Body of pancreas (tissue), 4 donors: ENCODE results near the gene CADM2.

Experiments
- POLR2A ChIP-seq, 3 donors: fragments of 450-650 bp; IDR thresholded peaks; one replicate each; pipeline ENCODE4 v1.6.1; 2016; ENCODE audit warnings: antibody characterized with exemption in 3 of 3, mild to moderate bottlenecking in 2 of 3
- TF ChIP-seq, protein P1 (sequence below), 7 experiments: fragments of 450-650 bp in 4 of 7; fragments of 200-600 bp in 3 of 7; sonication (generic) in 3 of 7; IDR thresholded peaks; one replicate each; pipeline ENCODE4 v1.5.1; 2016 to 2019; ENCODE audit warnings: antibody characterized with exemption in 7 of 7

DNA sequence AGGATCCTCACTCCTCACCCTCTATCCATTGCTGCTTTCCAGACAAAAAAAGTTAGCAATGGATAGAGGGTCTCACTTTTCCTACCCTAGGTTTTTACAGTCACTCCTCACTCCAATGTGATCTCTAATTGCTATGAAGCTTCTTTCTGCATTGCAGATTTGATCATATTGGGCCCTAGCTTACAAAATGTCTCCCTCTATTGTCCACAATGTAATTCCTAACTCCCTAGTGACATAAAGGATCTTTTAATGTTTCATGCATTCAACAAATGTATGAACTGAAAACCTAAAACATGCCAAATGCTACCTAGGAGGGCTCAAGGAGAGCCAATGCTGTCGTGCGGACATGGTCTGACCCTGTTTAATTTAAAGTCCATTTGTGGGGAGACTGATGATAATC is 234.8 kb downstream of the CADM2 start:
- TF ChIP-seq, protein P1, sequence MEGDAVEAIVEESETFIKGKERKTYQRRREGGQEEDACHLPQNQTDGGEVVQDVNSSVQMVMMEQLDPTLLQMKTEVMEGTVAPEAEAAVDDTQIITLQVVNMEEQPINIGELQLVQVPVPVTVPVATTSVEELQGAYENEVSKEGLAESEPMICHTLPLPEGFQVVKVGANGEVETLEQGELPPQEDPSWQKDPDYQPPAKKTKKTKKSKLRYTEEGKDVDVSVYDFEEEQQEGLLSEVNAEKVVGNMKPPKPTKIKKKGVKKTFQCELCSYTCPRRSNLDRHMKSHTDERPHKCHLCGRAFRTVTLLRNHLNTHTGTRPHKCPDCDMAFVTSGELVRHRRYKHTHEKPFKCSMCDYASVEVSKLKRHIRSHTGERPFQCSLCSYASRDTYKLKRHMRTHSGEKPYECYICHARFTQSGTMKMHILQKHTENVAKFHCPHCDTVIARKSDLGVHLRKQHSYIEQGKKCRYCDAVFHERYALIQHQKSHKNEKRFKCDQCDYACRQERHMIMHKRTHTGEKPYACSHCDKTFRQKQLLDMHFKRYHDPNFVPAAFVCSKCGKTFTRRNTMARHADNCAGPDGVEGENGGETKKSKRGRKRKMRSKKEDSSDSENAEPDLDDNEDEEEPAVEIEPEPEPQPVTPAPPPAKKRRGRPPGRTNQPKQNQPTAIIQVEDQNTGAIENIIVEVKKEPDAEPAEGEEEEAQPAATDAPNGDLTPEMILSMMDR (IDR thresholded peaks at IDR 0.05) = no peak
- TF ChIP-seq POLR2A (IDR thresholded peaks at IDR 0.05) = no peak
